Neural cell (in vitro differentiated cells): Measurements from ENCODE around the gene RASGRP4. TPM values are rescaled to one million over a fixed set of nuclear protein-coding genes. Genes with fewer than 3 reads are reported as not detected.

Experiments used
- H2AFZ ChIP-seq: fragments of 200-600, 300-800 bp; sonication (generic), shearing (Covaris generic); 2 replicates; pipeline ENCODE4 v1.6.0; 2014; ENCODE audit warnings: low read depth, mild to moderate bottlenecking, antibody characterized with exemption, low read length, moderate library complexity
- H3F3A ChIP-seq: fragments of 200-600 bp; shearing (Covaris generic); 2 replicates; pipeline ENCODE4 v1.6.1; 2016; ENCODE audit warnings: mild to moderate bottlenecking, moderate library complexity, mixed read lengths, antibody characterized with exemption, low read length; ENCODE audit not compliant: insufficient read depth, poor library complexity, severe bottlenecking
- H3K27ac ChIP-seq: fragments of 200-600, 300-800 bp; sonication (generic), shearing (Covaris generic); 2 replicates; pipeline ENCODE4 v1.5.1; 2014; ENCODE audit warnings: mild to moderate bottlenecking, low read length, moderate library complexity
- H3K27me3 ChIP-seq: fragments of 300-800, 200-600 bp; sonication (generic), shearing (Covaris generic); 2 replicates; pipeline ENCODE4 v1.6.0; 2014; ENCODE audit warnings: mild to moderate bottlenecking, low read depth, low read length, moderate library complexity; ENCODE audit not compliant: insufficient read depth
- H3K36me3 ChIP-seq: fragments of 300-800, 200-600 bp; sonication (generic), shearing (Covaris generic); 2 replicates; pipeline ENCODE4 v1.5.1; 2014; ENCODE audit warnings: mild to moderate bottlenecking, antibody characterized with exemption, low read length, moderate library complexity; ENCODE audit not compliant: insufficient read depth
- H3K4me2 ChIP-seq: fragments of 300-800, 200-600 bp; sonication (generic), shearing (Covaris generic); 2 replicates; pipeline ENCODE4 v1.6.0; 2014; ENCODE audit warnings: mild to moderate bottlenecking, low read length
- H3K4me3 ChIP-seq: fragments of 300-800, 200-600 bp; sonication (generic), shearing (Covaris generic); 2 replicates; pipeline ENCODE4 v1.5.1; 2014; ENCODE audit warnings: mild to moderate bottlenecking, low read length, moderate library complexity
- H3K79me2 ChIP-seq: fragments of 200-600 bp; shearing (Covaris generic); replicated peaks from 2 replicates; pipeline ENCODE4 v1.6.0; 2014; ENCODE audit warnings: mild to moderate bottlenecking, low read length, moderate library complexity; ENCODE audit not compliant: insufficient read depth
- H3K9ac ChIP-seq: fragments of 300-800, 200-600 bp; sonication (generic), shearing (Covaris generic); 2 replicates; pipeline ENCODE4 v1.6.1; 2016; ENCODE audit warnings: mild to moderate bottlenecking, low read length, mixed read lengths
- H3K9me2 ChIP-seq: fragments of 200-600 bp; shearing (Covaris generic); 2 replicates; pipeline ENCODE4 v1.6.1; 2016; ENCODE audit warnings: mild to moderate bottlenecking, low read length, mixed read lengths; ENCODE audit not compliant: insufficient read depth
- H3K9me3 ChIP-seq: fragments of 200-600, 300-800 bp; sonication (generic), shearing (Covaris generic); 2 replicates; pipeline ENCODE4 v1.6.1; 2016; ENCODE audit warnings: mild to moderate bottlenecking, mixed run types, low read length, moderate library complexity, mixed read lengths
- H4K20me1 ChIP-seq: fragments of 200-600 bp; shearing (Covaris generic); 2 replicates; pipeline ENCODE4 v1.6.1; 2016; ENCODE audit warnings: mild to moderate bottlenecking, mixed run types; ENCODE audit not compliant: insufficient read depth
- CTCF ChIP-seq: fragments of 450-650 bp; IDR thresholded peaks from 2 replicates; pipeline ENCODE4 v1.5.1; 2014; ENCODE audit warnings: antibody characterized with exemption, mild to moderate bottlenecking, moderate library complexity; ENCODE audit not compliant: poor library complexity, severe bottlenecking
- EP300 ChIP-seq: fragments of 450-650 bp; conservative IDR thresholded peaks from 2 replicates; pipeline ENCODE4 v1.6.1; 2014; ENCODE audit warnings: antibody characterized with exemption, mild to moderate bottlenecking, moderate library complexity; ENCODE audit not compliant: poor library complexity, severe bottlenecking
- EZH2 ChIP-seq: fragments of 200-600, 300-800 bp; shearing (Covaris generic), sonication (generic); IDR thresholded peaks from 2 replicates; pipeline ENCODE4 v1.6.1; 2014; ENCODE audit warnings: antibody characterized with exemption, low read length, borderline replicate concordance, mild to moderate bottlenecking; ENCODE audit not compliant: insufficient read depth, poor library complexity, severe bottlenecking
- MXI1 ChIP-seq: fragments of 450-650 bp; conservative IDR thresholded peaks from 2 replicates; pipeline ENCODE4 v1.6.1; 2014; ENCODE audit warnings: antibody characterized with exemption, mild to moderate bottlenecking; ENCODE audit not compliant: poor library complexity, severe bottlenecking
- POLR2AphosphoS5 ChIP-seq: IDR thresholded peaks from 2 replicates; pipeline ENCODE4 v1.6.1; 2012
- RAD21 ChIP-seq: fragments of 450-650 bp; conservative IDR thresholded peaks from 2 replicates; pipeline ENCODE4 v1.6.1; 2014; ENCODE audit warnings: antibody characterized with exemption, mild to moderate bottlenecking, moderate library complexity
- REST ChIP-seq: IDR thresholded peaks from 2 replicates; pipeline ENCODE4 v1.6.1; 2012; ENCODE audit warnings: borderline replicate concordance
- SMC3 ChIP-seq: fragments of 450-650 bp; conservative IDR thresholded peaks from 2 replicates; pipeline ENCODE4 v1.6.1; 2014; ENCODE audit warnings: antibody characterized with exemption, mild to moderate bottlenecking, moderate library complexity; ENCODE audit not compliant: poor library complexity
- TAF1 ChIP-seq: IDR thresholded peaks from 2 replicates; pipeline ENCODE4 v1.6.1; 2012; ENCODE audit warnings: low read depth
- polyA plus RNA-seq: library from polyadenylated mRNA; depleted of rRNA; stranded (reverse); fragments of >200 nt; gene quantifications from 2 replicates; pipeline ENCODE4 v1.2.3, GENCODE V29; 2014

Gene RASGRP4
- polyA plus RNA-seq, 1 donor from 2014 or later, result not detected

GRCh38 chr19:38385804-38386257 is 40.2 kb downstream of the RASGRP4 start:
- Histone ChIP-seq H3K9me3 (no peaks in the 10 kb centered on the region), H3K4me3 (no peak overlapping the region), H3K27me3 (no peaks in the 10 kb centered on the region), H3K9me2 (no peaks in the 10 kb centered on the region), H3K27ac (no peak overlapping the region), H2AFZ (no peak overlapping the region), H3K36me3 (no peaks in the 10 kb centered on the region), H3K4me2 (no peak overlapping the region), H3K79me2 (peaks cover 14% of the 10 kb centered on the region), H3F3A (no peaks in the 10 kb centered on the region), H4K20me1 (no peaks in the 10 kb centered on the region), H3K9ac (no peak overlapping the region)
- TF ChIP-seq RAD21 (no peak), MXI1 (no peak), EZH2 (no peak)

- Histone ChIP-seq H3K79me2 (peaks cover 13% of the 10 kb centered on the region), H3K4me3 (no peak overlapping the region), H3K9me2 (no peaks in the 10 kb centered on the region), H3K27me3 (no peaks in the 10 kb centered on the region), H3K4me2 (no peak overlapping the region), H3K9ac (no peak overlapping the region), H3F3A (no peaks in the 10 kb centered on the region), H4K20me1 (no peaks in the 10 kb centered on the region), H3K36me3 (no peaks in the 10 kb centered on the region), H3K9me3 (no peaks in the 10 kb centered on the region), H2AFZ (no peak overlapping the region), H3K27ac (no peak overlapping the region)
- TF ChIP-seq CTCF (no peak), REST (no peak), SMC3 (no peak), EZH2 (no peak), TAF1 (no peak), EP300 (no peak), RAD21 (no peak), MXI1 (no peak), POLR2AphosphoS5 (no peak)
These were observed 40.8 kb downstream of the RASGRP4 start for GRCh38 chr19:38385057-38385803.
